Measurements from ENCODE around the gene MVB12B. TPM values are rescaled to one million over a fixed set of nuclear protein-coding genes. Genes with fewer than 3 reads are reported as not detected.

MVB12B gene
- total and polyA plus RNA-seq, 2 of the 8 experiments (the other 6 are each of a cell fraction or from before 2014, with no cell fraction given) = 2.6 to 5.0 TPM

DNA sequence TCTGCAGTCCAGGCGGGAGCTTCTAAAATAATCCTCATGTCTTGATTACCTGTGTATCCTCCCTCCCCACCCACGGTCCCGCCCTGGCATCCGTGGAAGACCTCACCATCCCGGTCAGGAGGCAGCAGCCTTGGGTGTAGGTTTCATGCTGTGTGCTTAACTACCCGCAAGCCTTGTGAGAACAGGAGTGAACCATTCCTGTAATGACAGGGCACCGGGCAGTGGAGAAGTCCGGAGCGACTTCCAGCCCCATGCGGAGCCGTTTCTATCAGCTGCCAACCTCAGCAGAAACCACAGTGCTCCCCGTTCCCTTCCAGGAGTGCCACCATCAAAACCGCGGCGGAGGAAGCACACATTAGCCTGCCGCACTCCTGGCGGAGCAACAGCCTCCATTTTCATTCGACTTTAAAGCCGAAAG, 163.6 kb downstream of the MVB12B start:
- FAIRE-seq = no peak
- no peak overlapping the region for H3K4me2 ChIP-seq (ENCODE audit: insufficient read depth in 1 of 2, low read depth in 2 of 2, low read length in 2 of 2)
- no peaks in the 10 kb centered on the region for H3K9me3 ChIP-seq (ENCODE audit: insufficient read depth in 2 of 2, low read depth in 1 of 2, low read length in 1 of 2)
- WGBS, 2 experiments (ENCODE audit: extremely low coverage in 1 of 2, insufficient coverage in 1 of 2, insufficient read length in 1 of 2, insufficient replicate concordance in 2 of 2, low coverage in 1 of 2, low lambda C conversion rate in 2 of 2, missing lambda C conversion rate in 1 of 2) = 79% methylated on average over 15 of the region's 19 CpGs; no CpG with 5 or more reads in 1 of the 2 experiments
- H3K79me2 ChIP-seq (ENCODE audit: control insufficient read depth in 1 of 2, insufficient read depth in 2 of 2, low read length in 2 of 2) = no peaks in the 10 kb centered on the region
- H3K4me1 ChIP-seq (replicated peaks in 1 of 4; ENCODE audit: control insufficient read depth in 3 of 4, insufficient read depth in 4 of 4, low read length in 3 of 4) = no peaks in the 10 kb centered on the region; a peak in 1 of 7 replicates
- H4K8ac ChIP-seq (ENCODE audit: extremely low read depth, insufficient read depth, low read length) = no peak overlapping the region; the same call in 1 of the 2 replicates
- H3K9ac ChIP-seq (replicated peaks in 1 of 4; ENCODE audit: extremely low read depth in 1 of 4, low read depth in 3 of 4, low read length in 3 of 4) = no peak overlapping the region
- no peak overlapping the region for H3K56ac ChIP-seq (replicated peaks; ENCODE audit: insufficient read length, low read depth, low read length)
- H3K14ac ChIP-seq (ENCODE audit: insufficient read length) = no peak overlapping the region
- no peak overlapping the region for H3K27ac ChIP-seq (ENCODE audit: low read depth, low read length)
- no peaks in the 10 kb centered on the region for H3K27me3 ChIP-seq (replicated peaks in 1 of 4; ENCODE audit: control insufficient read depth in 3 of 4, extremely low read depth in 1 of 4, insufficient read depth in 3 of 4, low read length in 3 of 4)
- H3K4ac ChIP-seq (replicated peaks; ENCODE audit: insufficient read length, low read depth, low read length) = no peak overlapping the region
- no peak overlapping the region for H2BK20ac ChIP-seq (ENCODE audit: low read length)
- no peak overlapping the region for H4K91ac ChIP-seq (replicated peaks; ENCODE audit: insufficient read length, low read length)
- no peaks in the 10 kb centered on the region for H4K20me1 ChIP-seq (replicated peaks in 1 of 2; ENCODE audit: control insufficient read depth in 1 of 2, insufficient read depth in 2 of 2, low read length in 2 of 2)
- H2BK15ac ChIP-seq (ENCODE audit: low read length) = no peak overlapping the region
- H3K18ac ChIP-seq (ENCODE audit: extremely low read depth, low read length) = no peak overlapping the region; the same call in 1 of the 2 replicates
- H2AK5ac ChIP-seq (ENCODE audit: low read depth, low read length) = no peak overlapping the region
- H3K23me2 ChIP-seq (ENCODE audit: low read depth, low read length) = no peaks in the 10 kb centered on the region
- no peak overlapping the region for H2BK120ac ChIP-seq (replicated peaks; ENCODE audit: low read depth, low read length)
- no peaks in the 10 kb centered on the region for H3K36me3 ChIP-seq (ENCODE audit: control insufficient read depth in 2 of 4, insufficient read depth in 4 of 4, low read length in 3 of 4)
- no peaks in the 10 kb centered on the region for H3K79me1 ChIP-seq (ENCODE audit: low read depth, low read length)
- DNase-seq (ENCODE audit: low read depth in 1 of 2, low spot score in 2 of 2) = no peak
- no peak overlapping the region for H2BK12ac ChIP-seq (ENCODE audit: low read depth, low read length)
- H2AFZ ChIP-seq (ENCODE audit: low read length) = no peak overlapping the region
- ChIA-PET CTCF (ENCODE audit: partially characterized antibody) (interaction anchor here (0.7 to 3.7 kb wide), 26 partner anchors 8 to 396 kb away, joined by 3 to 50 read pairs (median 8); no protein-coding TSS in a partner anchor), POLR2A (ENCODE audit: partially characterized antibody) (no interaction called here)
- no peak overlapping the region for H3K4me3 ChIP-seq (ENCODE audit: extremely low read depth in 1 of 4, insufficient read depth in 2 of 4, low read depth in 3 of 4, low read length in 4 of 4)
- no peak overlapping the region for H3K23ac ChIP-seq (ENCODE audit: insufficient read length)
- H4K5ac ChIP-seq (ENCODE audit: insufficient read length, low read depth, low read length) = no peak overlapping the region
- H2BK5ac ChIP-seq (ENCODE audit: low read depth, low read length) = no peak overlapping the region
- TF ChIP-seq RXRA (IDR thresholded peaks at IDR 0.05; ENCODE audit: insufficient read depth, low read depth, low read length) (no peak), HDAC6 (IDR thresholded peaks at IDR 0.05; ENCODE audit: low read depth, low read length) (no peak), GTF2F1 (IDR thresholded peaks at IDR 0.05; ENCODE audit: borderline replicate concordance, low read depth, low read length) (no peak), CHD2 (IDR thresholded peaks at IDR 0.05; ENCODE audit: low read length) (no peak), GABPA (IDR thresholded peaks at IDR 0.05; ENCODE audit: borderline replicate concordance, insufficient read depth, low read length) (no peak), SIRT6 (IDR thresholded peaks at IDR 0.05; ENCODE audit: low read length) (no peak), SAP30 (IDR thresholded peaks at IDR 0.05; ENCODE audit: insufficient read depth, insufficient replicate concordance, low read length) (no peak)
- TF ChIP-seq, protein P1, sequence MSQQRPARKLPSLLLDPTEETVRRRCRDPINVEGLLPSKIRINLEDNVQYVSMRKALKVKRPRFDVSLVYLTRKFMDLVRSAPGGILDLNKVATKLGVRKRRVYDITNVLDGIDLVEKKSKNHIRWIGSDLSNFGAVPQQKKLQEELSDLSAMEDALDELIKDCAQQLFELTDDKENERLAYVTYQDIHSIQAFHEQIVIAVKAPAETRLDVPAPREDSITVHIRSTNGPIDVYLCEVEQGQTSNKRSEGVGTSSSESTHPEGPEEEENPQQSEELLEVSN (IDR thresholded peaks at IDR 0.05) = no peak
- TF ChIP-seq, protein P2, sequence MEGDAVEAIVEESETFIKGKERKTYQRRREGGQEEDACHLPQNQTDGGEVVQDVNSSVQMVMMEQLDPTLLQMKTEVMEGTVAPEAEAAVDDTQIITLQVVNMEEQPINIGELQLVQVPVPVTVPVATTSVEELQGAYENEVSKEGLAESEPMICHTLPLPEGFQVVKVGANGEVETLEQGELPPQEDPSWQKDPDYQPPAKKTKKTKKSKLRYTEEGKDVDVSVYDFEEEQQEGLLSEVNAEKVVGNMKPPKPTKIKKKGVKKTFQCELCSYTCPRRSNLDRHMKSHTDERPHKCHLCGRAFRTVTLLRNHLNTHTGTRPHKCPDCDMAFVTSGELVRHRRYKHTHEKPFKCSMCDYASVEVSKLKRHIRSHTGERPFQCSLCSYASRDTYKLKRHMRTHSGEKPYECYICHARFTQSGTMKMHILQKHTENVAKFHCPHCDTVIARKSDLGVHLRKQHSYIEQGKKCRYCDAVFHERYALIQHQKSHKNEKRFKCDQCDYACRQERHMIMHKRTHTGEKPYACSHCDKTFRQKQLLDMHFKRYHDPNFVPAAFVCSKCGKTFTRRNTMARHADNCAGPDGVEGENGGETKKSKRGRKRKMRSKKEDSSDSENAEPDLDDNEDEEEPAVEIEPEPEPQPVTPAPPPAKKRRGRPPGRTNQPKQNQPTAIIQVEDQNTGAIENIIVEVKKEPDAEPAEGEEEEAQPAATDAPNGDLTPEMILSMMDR (IDR thresholded peaks at IDR 0.05; ENCODE audit: control extremely low read depth in 1 of 3, insufficient read depth in 1 of 3, low read depth in 1 of 3, low read length in 3 of 3) = no peak
- TF ChIP-seq, protein P3, sequence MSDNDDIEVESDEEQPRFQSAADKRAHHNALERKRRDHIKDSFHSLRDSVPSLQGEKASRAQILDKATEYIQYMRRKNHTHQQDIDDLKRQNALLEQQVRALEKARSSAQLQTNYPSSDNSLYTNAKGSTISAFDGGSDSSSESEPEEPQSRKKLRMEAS (IDR thresholded peaks at IDR 0.05) = no peak
